Measurements from ENCODE around the gene SDHC.
"Not testable (repeated sequence)": the region's sequence is repeated elsewhere in the genome, so short reads cannot be mapped to it uniquely, and the experiment has no call there.

SDHC gene

DNA sequence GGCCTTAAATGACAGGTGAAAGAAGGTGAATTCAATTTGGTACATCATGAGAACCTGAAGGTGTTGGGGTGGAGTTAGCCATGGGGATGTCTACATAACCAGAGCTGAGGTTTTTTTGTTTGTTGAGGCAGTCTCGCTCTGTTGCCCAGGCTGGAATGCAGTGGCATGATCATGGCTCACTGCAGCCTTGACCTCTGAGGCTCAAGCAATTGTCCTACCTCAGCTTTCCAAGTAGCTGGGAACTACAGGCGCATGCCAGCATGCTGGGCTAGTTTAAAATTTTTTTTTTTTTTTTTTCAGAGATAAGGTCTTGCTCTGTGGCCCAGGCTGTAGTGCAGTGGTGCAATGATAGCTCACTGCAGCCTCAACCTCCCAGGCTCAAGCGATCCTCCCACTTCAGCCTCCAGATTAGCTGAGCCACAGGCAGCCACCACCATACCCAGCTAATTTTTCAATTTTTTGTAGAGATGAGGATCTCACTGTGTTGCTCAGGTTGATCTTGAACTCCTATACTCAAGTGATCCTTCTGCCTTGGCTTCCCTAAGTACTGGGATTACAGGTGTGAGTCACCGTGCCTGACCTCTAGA lies 2.5 kb upstream of the SDHC start:
- no peak for DNase-seq
- Histone ChIP-seq H3K4me3 (ENCODE audit: low read depth, low read length) (no peak overlapping the region), H3K27me3 (ENCODE audit: insufficient read depth, low read depth, severe bottlenecking) (no peaks in the 10 kb centered on the region), H3K27ac (no peak overlapping the region), H3K36me3 (peaks cover 3% of the 10 kb centered on the region; the same call in 1 of the 2 replicates), H3K9me3 (ENCODE audit: severe bottlenecking) (no peaks in the 10 kb centered on the region)
- no peak for TF ChIP-seq CTCF (IDR thresholded peaks at IDR 0.05; ENCODE audit: low read depth, low read length)

DNA sequence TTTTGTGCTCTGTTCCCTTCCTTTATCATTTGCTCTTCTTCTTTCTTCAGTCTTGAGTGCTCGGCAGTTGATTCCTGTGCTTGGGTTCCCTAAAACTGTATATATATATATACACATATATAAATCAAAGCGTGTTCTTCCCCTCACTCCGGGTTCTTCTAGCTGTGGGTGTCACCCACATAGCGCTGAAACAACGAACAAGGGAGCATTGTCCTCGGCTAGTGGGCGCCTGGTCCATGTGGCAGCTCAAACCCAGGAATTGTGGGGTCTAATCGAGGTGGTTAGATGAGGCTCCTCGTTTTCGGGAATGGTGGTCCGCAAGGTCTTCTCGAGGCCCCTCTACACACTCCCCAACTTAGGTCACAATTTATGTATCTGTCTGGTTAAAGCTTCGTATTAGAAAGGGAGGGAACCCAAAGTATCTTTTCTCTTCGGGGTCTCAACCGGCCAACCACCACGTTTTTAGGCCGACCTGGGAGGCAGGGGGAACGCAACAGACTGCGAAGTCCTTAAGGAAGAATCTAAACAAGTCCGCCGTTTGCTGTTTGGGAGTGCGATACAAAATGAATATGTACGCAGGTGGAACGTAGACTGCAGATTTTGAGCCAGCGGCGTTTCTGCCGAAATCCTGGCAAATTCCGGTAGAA lies 504 bp upstream of the SDHC start:
- DNase-seq, result no peak
- peak overlapping the region; percentile 93 for H3K27ac ChIP-seq
- H3K4me3 ChIP-seq (ENCODE audit: low read depth, low read length), result peak overlapping the region; percentile 90
- peaks cover 4% of the 10 kb centered on the region for H3K36me3 ChIP-seq
- no peak for TF ChIP-seq CTCF (IDR thresholded peaks at IDR 0.05; ENCODE audit: low read depth, low read length)
- no peaks in the 10 kb centered on the region for H3K27me3 ChIP-seq (ENCODE audit: insufficient read depth, low read depth, severe bottlenecking)
- H3K9me3 ChIP-seq (ENCODE audit: severe bottlenecking), result no peaks in the 10 kb centered on the region

DNA sequence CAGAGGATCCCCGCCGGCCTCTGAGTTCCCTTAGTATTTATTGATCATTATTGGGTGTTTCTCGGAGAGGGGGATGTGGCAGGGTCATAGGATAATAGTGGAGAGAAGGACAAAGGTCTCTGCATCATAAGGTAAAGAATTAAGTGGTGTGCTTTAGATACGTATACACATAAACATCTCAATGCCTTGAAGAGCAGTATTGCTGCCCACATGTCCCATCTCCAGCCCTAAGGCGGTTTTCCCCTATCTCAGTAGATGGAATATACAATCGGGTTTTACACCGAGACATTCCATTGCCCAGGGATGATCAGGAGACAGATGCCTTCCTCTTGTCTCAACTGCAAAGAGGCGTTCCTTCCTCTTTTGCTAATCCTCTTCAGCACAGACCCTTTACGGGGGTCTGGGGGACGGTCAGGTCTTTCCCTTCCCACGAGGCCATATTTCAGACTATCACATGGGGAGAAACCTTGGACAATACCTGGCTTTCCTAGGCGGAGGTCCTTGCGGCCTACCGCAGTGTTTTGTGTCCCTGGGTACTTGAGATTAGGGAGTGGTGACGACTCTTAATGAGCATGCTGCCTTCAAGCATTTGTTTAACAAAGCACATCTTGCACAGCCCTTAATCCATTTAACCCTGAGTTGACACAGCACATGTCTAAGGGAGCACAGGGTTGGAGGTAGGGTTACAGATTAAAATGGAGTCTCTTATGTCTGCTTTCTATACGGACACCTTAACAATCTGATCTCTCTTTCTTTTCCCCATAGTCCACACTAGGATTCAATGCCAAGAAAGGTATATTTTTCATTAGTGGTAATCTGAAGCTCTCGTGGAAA lies 1.9 kb downstream of the SDHC start:
- peak overlapping the region; percentile 93 for H3K27ac ChIP-seq
- peak; percentile 72 for DNase-seq
- not testable (repeated sequence) for H3K27me3 ChIP-seq (ENCODE audit: insufficient read depth, low read depth, severe bottlenecking); H3K36me3 ChIP-seq; H3K9me3 ChIP-seq (ENCODE audit: severe bottlenecking)
- H3K4me3 ChIP-seq (ENCODE audit: low read depth, low read length), result peak overlapping the region; percentile 0

GRCh38 chr1:161324020-161324419 lies 9.8 kb downstream of the SDHC start:
- no peak for TF ChIP-seq CTCF (IDR thresholded peaks at IDR 0.05; ENCODE audit: low read depth, low read length)
- Histone ChIP-seq H3K36me3 (peaks cover 54% of the 10 kb centered on the region), H3K27ac (no peak overlapping the region), H3K4me3 (ENCODE audit: low read depth, low read length) (no peak overlapping the region), H3K27me3 (ENCODE audit: insufficient read depth, low read depth, severe bottlenecking) (no peaks in the 10 kb centered on the region), H3K9me3 (ENCODE audit: severe bottlenecking) (no peaks in the 10 kb centered on the region)
- DNase-seq, result no peak

GRCh38 chr1:161330346-161330745 lies 16.2 kb downstream of the SDHC start:
- DNase-seq, result no peak
- Histone ChIP-seq H3K36me3 (peaks cover 89% of the 10 kb centered on the region), H3K27me3 (ENCODE audit: insufficient read depth, low read depth, severe bottlenecking) (no peaks in the 10 kb centered on the region), H3K4me3 (ENCODE audit: low read depth, low read length) (no peak overlapping the region), H3K27ac (no peak overlapping the region), H3K9me3 (ENCODE audit: severe bottlenecking) (no peaks in the 10 kb centered on the region)
- TF ChIP-seq CTCF (IDR thresholded peaks at IDR 0.05; ENCODE audit: low read depth, low read length), result no peak

- Histone ChIP-seq H3K36me3 (peaks cover 76% of the 10 kb centered on the region), H3K27ac (no peak overlapping the region), H3K4me3 (ENCODE audit: low read depth, low read length) (no peak overlapping the region), H3K27me3 (ENCODE audit: insufficient read depth, low read depth, severe bottlenecking) (no peaks in the 10 kb centered on the region), H3K9me3 (ENCODE audit: severe bottlenecking) (no peaks in the 10 kb centered on the region)
- no peak for DNase-seq
- TF ChIP-seq CTCF (IDR thresholded peaks at IDR 0.05; ENCODE audit: low read depth, low read length), result no peak
Measured at GRCh38 chr1:161333166-161333565, 19.0 kb downstream of the SDHC start.

Data from WERI-Rb-1 (cell line).